Measurements from ENCODE around the gene ABCA6. TPM values are rescaled to one million over a fixed set of nuclear protein-coding genes. Genes with fewer than 3 reads are reported as not detected.

The ABCA6 gene
- total and polyA plus RNA-seq, 9 of the 15 experiments (the other 6 are each of a cell fraction or from before 2014, with no cell fraction given) = 0.06 to 0.73 (median 0.15) TPM

DNA sequence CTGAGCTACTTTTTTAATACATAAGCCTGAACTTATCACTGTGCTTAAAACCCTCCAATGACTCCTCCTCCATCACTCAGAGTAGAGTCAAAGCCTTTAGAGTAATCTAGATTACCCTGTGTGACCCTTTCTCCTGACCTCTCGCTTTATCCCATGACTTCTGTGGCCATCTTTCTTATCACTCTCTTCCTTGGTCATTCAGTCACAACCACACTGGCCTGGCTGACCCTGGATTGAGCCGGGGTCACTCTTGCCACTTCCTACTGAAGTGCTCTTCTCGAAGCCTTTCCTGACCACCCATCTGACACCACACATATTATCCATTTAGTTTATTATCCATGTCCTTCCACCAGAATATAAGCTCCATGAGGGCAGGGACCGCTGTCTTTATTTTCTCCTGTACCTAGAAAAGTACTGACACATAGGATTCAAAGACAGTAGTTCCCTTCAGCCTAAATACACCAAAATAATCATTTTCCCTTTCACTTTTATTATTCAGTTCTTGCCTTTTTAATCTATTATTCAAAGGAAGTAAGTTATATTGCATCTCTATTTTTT lies 53.0 kb downstream of the ABCA6 start (continued):
- TF ChIP-seq, protein P1, sequence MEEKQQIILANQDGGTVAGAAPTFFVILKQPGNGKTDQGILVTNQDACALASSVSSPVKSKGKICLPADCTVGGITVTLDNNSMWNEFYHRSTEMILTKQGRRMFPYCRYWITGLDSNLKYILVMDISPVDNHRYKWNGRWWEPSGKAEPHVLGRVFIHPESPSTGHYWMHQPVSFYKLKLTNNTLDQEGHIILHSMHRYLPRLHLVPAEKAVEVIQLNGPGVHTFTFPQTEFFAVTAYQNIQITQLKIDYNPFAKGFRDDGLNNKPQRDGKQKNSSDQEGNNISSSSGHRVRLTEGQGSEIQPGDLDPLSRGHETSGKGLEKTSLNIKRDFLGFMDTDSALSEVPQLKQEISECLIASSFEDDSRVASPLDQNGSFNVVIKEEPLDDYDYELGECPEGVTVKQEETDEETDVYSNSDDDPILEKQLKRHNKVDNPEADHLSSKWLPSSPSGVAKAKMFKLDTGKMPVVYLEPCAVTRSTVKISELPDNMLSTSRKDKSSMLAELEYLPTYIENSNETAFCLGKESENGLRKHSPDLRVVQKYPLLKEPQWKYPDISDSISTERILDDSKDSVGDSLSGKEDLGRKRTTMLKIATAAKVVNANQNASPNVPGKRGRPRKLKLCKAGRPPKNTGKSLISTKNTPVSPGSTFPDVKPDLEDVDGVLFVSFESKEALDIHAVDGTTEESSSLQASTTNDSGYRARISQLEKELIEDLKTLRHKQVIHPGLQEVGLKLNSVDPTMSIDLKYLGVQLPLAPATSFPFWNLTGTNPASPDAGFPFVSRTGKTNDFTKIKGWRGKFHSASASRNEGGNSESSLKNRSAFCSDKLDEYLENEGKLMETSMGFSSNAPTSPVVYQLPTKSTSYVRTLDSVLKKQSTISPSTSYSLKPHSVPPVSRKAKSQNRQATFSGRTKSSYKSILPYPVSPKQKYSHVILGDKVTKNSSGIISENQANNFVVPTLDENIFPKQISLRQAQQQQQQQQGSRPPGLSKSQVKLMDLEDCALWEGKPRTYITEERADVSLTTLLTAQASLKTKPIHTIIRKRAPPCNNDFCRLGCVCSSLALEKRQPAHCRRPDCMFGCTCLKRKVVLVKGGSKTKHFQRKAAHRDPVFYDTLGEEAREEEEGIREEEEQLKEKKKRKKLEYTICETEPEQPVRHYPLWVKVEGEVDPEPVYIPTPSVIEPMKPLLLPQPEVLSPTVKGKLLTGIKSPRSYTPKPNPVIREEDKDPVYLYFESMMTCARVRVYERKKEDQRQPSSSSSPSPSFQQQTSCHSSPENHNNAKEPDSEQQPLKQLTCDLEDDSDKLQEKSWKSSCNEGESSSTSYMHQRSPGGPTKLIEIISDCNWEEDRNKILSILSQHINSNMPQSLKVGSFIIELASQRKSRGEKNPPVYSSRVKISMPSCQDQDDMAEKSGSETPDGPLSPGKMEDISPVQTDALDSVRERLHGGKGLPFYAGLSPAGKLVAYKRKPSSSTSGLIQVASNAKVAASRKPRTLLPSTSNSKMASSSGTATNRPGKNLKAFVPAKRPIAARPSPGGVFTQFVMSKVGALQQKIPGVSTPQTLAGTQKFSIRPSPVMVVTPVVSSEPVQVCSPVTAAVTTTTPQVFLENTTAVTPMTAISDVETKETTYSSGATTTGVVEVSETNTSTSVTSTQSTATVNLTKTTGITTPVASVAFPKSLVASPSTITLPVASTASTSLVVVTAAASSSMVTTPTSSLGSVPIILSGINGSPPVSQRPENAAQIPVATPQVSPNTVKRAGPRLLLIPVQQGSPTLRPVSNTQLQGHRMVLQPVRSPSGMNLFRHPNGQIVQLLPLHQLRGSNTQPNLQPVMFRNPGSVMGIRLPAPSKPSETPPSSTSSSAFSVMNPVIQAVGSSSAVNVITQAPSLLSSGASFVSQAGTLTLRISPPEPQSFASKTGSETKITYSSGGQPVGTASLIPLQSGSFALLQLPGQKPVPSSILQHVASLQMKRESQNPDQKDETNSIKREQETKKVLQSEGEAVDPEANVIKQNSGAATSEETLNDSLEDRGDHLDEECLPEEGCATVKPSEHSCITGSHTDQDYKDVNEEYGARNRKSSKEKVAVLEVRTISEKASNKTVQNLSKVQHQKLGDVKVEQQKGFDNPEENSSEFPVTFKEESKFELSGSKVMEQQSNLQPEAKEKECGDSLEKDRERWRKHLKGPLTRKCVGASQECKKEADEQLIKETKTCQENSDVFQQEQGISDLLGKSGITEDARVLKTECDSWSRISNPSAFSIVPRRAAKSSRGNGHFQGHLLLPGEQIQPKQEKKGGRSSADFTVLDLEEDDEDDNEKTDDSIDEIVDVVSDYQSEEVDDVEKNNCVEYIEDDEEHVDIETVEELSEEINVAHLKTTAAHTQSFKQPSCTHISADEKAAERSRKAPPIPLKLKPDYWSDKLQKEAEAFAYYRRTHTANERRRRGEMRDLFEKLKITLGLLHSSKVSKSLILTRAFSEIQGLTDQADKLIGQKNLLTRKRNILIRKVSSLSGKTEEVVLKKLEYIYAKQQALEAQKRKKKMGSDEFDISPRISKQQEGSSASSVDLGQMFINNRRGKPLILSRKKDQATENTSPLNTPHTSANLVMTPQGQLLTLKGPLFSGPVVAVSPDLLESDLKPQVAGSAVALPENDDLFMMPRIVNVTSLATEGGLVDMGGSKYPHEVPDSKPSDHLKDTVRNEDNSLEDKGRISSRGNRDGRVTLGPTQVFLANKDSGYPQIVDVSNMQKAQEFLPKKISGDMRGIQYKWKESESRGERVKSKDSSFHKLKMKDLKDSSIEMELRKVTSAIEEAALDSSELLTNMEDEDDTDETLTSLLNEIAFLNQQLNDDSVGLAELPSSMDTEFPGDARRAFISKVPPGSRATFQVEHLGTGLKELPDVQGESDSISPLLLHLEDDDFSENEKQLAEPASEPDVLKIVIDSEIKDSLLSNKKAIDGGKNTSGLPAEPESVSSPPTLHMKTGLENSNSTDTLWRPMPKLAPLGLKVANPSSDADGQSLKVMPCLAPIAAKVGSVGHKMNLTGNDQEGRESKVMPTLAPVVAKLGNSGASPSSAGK (IDR thresholded peaks at IDR 0.05) = no peak
- TF ChIP-seq ARID1B (IDR thresholded peaks at IDR 0.05) (peak; percentile 69), E2F3 (CRISPR knock-in tag; IDR thresholded peaks at IDR 0.05) (no peak), NR1H2 (CRISPR knock-in tag; IDR thresholded peaks at IDR 0.05) (no peak), SOX6 (IDR thresholded peaks at IDR 0.05) (peak; percentile 24; the same call in 1 of the 2 replicates), CBFA2T3 (IDR thresholded peaks at IDR 0.05) (peak; percentile 89), ESRRA (IDR thresholded peaks at IDR 0.05; ENCODE audit: borderline replicate concordance, low read depth) (peak; percentile 44; the same call in 1 of the 2 replicates), RCOR1 (IDR thresholded peaks at IDR 0.05; ENCODE audit: borderline replicate concordance in 1 of 2, low read depth in 2 of 2, low read length in 2 of 2) (peak in 1 of 2 experiments; percentile 78; a peak in 1 of 4 replicates), GABPB1 (CRISPR knock-in tag; IDR thresholded peaks at IDR 0.05) (no peak), TRIM24 (IDR thresholded peaks at IDR 0.05) (peak; percentile 88 to 92; a peak in 3 of 4 replicates)
- TF ChIP-seq, protein P2, sequence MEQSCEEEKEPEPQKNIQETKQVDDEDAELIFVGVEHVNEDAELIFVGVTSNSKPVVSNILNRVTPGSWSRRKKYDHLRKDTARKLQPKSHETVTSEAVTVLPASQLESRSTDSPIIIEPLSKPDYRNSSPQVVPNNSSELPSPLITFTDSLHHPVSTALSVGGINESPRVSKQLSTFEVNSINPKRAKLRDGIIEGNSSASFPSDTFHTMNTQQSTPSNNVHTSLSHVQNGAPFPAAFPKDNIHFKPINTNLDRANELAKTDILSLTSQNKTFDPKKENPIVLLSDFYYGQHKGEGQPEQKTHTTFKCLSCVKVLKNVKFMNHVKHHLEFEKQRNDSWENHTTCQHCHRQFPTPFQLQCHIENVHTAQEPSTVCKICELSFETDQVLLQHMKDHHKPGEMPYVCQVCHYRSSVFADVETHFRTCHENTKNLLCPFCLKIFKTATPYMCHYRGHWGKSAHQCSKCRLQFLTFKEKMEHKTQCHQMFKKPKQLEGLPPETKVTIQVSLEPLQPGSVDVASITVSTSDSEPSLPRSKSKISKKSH (CRISPR knock-in tag; IDR thresholded peaks at IDR 0.05) = no peak
- TF ChIP-seq, protein P3, sequence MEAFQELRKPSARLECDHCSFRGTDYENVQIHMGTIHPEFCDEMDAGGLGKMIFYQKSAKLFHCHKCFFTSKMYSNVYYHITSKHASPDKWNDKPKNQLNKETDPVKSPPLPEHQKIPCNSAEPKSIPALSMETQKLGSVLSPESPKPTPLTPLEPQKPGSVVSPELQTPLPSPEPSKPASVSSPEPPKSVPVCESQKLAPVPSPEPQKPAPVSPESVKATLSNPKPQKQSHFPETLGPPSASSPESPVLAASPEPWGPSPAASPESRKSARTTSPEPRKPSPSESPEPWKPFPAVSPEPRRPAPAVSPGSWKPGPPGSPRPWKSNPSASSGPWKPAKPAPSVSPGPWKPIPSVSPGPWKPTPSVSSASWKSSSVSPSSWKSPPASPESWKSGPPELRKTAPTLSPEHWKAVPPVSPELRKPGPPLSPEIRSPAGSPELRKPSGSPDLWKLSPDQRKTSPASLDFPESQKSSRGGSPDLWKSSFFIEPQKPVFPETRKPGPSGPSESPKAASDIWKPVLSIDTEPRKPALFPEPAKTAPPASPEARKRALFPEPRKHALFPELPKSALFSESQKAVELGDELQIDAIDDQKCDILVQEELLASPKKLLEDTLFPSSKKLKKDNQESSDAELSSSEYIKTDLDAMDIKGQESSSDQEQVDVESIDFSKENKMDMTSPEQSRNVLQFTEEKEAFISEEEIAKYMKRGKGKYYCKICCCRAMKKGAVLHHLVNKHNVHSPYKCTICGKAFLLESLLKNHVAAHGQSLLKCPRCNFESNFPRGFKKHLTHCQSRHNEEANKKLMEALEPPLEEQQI (IDR thresholded peaks at IDR 0.05) = peak; percentile 68; the same call in 1 of the 2 replicates

Data from K562 (cell line).